Measurements from ENCODE around the gene FRMD4B. TPM values are rescaled to one million over a fixed set of nuclear protein-coding genes. Genes with fewer than 3 reads are reported as not detected.

The FRMD4B gene
- total and polyA plus RNA-seq, 10 of the 15 experiments (the other 5 are each of a cell fraction or from before 2014, with no cell fraction given) = 3.9 to 11.4 (median 8.0) TPM

- no peak for TF ChIP-seq ZBTB11 (CRISPR knock-in tag; IDR thresholded peaks at IDR 0.05)
- peak; percentile 93 for TF ChIP-seq RUNX3 (IDR thresholded peaks at IDR 0.05; ENCODE audit: low read length)
- TF ChIP-seq ATF2 (IDR thresholded peaks at IDR 0.05; ENCODE audit: low read length) = peak; percentile 62; the same call in 1 of the 2 replicates
- no peak for TF ChIP-seq ZNF207 (IDR thresholded peaks at IDR 0.05; ENCODE audit: borderline replicate concordance)
- no peak for TF ChIP-seq CBX3 (IDR thresholded peaks at IDR 0.05; ENCODE audit: borderline replicate concordance, low read depth)
- 0 out of 2 replicates have a peak, but pooled peaks have one; percentile 76 for TF ChIP-seq MLLT1 (IDR thresholded peaks at IDR 0.05)
- TF ChIP-seq KLF5 (IDR thresholded peaks at IDR 0.05; ENCODE audit: partially characterized antibody) = no peak
- no peak for TF ChIP-seq SUPT20H (IDR thresholded peaks at IDR 0.05; ENCODE audit: borderline replicate concordance, control insufficient read depth, low read depth, low read length)
- TF ChIP-seq BCLAF1 (IDR thresholded peaks at IDR 0.05) = no peak
- TF ChIP-seq E4F1 (IDR thresholded peaks at IDR 0.05; ENCODE audit: borderline replicate concordance, partially characterized antibody) = no peak
- no peak for TF ChIP-seq LARP7 (IDR thresholded peaks at IDR 0.05)
- TF ChIP-seq NR2C2 (IDR thresholded peaks at IDR 0.05; ENCODE audit: borderline replicate concordance, control insufficient read depth, insufficient read length, low read depth) = no peak
- no peak for TF ChIP-seq HDGF (IDR thresholded peaks at IDR 0.05)
- TF ChIP-seq PBX3 (IDR thresholded peaks at IDR 0.05; ENCODE audit: insufficient replicate concordance, low read depth, low read length) = no peak
- TF ChIP-seq BCL11A (IDR thresholded peaks at IDR 0.05; ENCODE audit: low read depth, low read length) = peak; percentile 48; the same call in 1 of the 2 replicates
- peak; percentile 81; the same call in 1 of the 2 replicates for TF ChIP-seq CREB1 (IDR thresholded peaks at IDR 0.05; ENCODE audit: low read depth)
- no peak for TF ChIP-seq ZNF274 (IDR thresholded peaks at IDR 0.05; ENCODE audit: insufficient read depth, insufficient read length)
These were observed 59.0 kb downstream of the FRMD4B start (continued) for GRCh38 chr3:69326855-69327300.
